Measurements from ENCODE around the gene KRT28.

DNA sequence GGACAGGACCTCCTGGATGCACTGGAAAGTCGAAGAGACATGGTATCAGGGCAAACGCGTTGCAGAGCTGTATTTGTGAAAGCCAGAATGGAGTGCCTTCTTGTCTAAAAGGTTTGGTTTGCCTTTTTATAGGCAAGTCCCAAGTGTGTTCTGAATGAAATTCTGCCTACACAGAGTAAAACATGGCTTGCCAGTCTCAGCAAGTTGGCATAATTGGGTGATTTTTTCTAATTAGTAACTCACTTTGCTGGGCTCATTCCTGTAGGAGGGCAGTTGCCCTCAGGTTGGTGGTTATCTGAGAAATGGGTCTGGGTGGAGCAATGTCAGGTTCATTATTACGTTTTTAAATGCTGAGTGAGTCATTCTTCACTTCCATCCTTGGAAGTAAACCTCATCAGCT is 44.5 kb downstream of the KRT28 start, which contains the start of gene KRT25:
- TF ChIP-seq GLI4 (tag by site-specific recombination; IDR thresholded peaks at IDR 0.05), result no peak
- TF ChIP-seq, protein P1, sequence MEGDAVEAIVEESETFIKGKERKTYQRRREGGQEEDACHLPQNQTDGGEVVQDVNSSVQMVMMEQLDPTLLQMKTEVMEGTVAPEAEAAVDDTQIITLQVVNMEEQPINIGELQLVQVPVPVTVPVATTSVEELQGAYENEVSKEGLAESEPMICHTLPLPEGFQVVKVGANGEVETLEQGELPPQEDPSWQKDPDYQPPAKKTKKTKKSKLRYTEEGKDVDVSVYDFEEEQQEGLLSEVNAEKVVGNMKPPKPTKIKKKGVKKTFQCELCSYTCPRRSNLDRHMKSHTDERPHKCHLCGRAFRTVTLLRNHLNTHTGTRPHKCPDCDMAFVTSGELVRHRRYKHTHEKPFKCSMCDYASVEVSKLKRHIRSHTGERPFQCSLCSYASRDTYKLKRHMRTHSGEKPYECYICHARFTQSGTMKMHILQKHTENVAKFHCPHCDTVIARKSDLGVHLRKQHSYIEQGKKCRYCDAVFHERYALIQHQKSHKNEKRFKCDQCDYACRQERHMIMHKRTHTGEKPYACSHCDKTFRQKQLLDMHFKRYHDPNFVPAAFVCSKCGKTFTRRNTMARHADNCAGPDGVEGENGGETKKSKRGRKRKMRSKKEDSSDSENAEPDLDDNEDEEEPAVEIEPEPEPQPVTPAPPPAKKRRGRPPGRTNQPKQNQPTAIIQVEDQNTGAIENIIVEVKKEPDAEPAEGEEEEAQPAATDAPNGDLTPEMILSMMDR (tag by site-specific recombination; IDR thresholded peaks at IDR 0.05), result no peak
